ENCODE data around the gene MMS22L.

DNA sequence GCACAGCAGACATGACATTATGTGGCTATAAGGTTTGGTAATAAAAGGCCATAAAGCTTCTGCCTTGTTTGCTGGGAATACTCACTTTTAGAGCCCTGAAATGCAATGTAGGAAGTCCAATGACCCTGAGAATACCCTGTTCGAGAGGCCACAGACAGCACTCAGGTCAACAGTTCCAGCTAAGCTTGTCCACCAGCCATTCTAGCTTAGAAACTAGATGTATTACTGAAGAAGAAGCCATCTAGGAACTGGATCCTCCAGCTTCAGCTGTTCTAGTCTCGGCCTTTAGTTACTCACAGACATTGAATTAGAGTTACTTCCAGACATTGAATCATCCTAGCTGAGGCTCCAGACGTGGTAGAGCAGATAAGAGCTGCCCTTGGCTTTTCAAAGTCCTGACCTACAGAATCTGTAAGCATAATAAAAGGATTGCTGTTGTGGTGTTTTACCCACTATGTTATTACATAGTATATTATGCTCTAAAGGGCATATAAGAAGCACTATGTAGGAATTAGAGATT lies 84.9 kb downstream of the MMS22L start:
- TF ChIP-seq POLR2A (IDR thresholded peaks at IDR 0.05; ENCODE audit: low read depth, low read length) (no peak), TAF1 (IDR thresholded peaks at IDR 0.05; ENCODE audit: low read depth, low read length) (no peak), POLR2AphosphoS5 (IDR thresholded peaks at IDR 0.05; ENCODE audit: low read depth, low read length) (no peak), SPI1 (IDR thresholded peaks at IDR 0.05; ENCODE audit: low read depth, low read length) (no peak), PAX5 (IDR thresholded peaks at IDR 0.05; ENCODE audit: insufficient read depth, low read length, severe bottlenecking) (no peak)
